Measurements from ENCODE around the gene CFAP161. TPM values are rescaled to one million over a fixed set of nuclear protein-coding genes. Genes with fewer than 3 reads are reported as not detected.

Gene CFAP161
- total and polyA plus RNA-seq, 9 of the 15 experiments (the other 6 are each of a cell fraction or from before 2014, with no cell fraction given), result 25.8 to 83.3 (median 75.6) TPM

DNA sequence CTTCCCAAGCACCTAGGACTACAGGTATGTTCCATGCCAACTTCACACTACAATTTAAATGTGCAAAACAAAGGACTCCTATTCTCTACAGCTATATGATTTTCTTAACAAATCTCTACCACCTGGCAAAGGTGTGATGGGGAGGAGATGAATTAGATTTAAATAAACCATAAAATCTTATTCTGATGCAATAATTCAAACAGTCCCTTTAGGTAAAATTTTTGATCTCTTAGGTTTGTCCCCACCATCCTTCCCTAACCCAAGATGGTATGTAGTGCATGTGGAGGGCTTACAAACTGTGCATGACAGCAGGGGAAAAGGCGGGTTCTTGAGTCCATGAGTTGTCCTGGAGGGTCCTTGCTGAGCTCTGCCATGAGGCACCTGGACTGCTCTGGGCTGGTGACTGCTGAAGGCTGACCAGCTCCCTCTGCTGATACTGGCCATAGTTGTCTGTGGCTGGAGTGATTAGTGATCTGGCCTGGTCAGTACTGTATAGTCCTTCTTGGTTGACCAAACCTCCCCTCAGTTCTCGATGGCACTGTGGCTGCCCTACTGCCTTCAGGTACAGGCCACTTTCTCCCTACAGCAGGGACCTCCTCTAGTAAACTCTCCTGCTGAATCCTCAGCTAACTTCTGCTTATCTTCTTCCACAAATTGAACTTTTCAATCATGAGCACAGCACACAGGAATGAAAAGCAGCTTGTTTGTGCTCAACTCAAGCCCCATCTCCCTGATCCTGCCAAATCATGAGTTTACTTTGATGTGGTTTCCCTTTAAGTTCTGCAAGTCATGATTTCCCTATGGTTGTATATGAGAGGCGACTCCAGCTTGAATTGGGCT lies 30.1 kb downstream of the CFAP161 start (continued):
- TF ChIP-seq, protein P1, sequence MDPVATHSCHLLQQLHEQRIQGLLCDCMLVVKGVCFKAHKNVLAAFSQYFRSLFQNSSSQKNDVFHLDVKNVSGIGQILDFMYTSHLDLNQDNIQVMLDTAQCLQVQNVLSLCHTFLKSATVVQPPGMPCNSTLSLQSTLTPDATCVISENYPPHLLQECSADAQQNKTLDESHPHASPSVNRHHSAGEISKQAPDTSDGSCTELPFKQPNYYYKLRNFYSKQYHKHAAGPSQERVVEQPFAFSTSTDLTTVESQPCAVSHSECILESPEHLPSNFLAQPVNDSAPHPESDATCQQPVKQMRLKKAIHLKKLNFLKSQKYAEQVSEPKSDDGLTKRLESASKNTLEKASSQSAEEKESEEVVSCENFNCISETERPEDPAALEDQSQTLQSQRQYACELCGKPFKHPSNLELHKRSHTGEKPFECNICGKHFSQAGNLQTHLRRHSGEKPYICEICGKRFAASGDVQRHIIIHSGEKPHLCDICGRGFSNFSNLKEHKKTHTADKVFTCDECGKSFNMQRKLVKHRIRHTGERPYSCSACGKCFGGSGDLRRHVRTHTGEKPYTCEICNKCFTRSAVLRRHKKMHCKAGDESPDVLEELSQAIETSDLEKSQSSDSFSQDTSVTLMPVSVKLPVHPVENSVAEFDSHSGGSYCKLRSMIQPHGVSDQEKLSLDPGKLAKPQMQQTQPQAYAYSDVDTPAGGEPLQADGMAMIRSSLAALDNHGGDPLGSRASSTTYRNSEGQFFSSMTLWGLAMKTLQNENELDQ (CRISPR knock-in tag; IDR thresholded peaks at IDR 0.05; ENCODE audit: borderline replicate concordance), result no peak
- TF ChIP-seq PHB (CRISPR knock-in tag; IDR thresholded peaks at IDR 0.05), result no peak
- no peak for TF ChIP-seq ZNF77 (CRISPR knock-in tag; IDR thresholded peaks at IDR 0.05)
- TF ChIP-seq ZFPM2 (CRISPR knock-in tag; IDR thresholded peaks at IDR 0.05), result no peak
- TF ChIP-seq CBFA2T3 (IDR thresholded peaks at IDR 0.05), result peak; percentile 86
- no peak for TF ChIP-seq SUPT5H (IDR thresholded peaks at IDR 0.05)
- 0 out of 2 replicates have a peak, but pooled peaks have one; percentile 21 for TF ChIP-seq RB1 (IDR thresholded peaks at IDR 0.05; ENCODE audit: low read depth)
- TF ChIP-seq SRSF7 (optimal IDR thresholded peaks at IDR 0.05; ENCODE audit: low read depth, low read length), result no peak
- peak; percentile 96 for TF ChIP-seq HDAC2 (IDR thresholded peaks at IDR 0.05)
- no peak for TF ChIP-seq YY1 (IDR thresholded peaks at IDR 0.05; ENCODE audit: borderline replicate concordance in 1 of 3, control insufficient read depth in 1 of 3, extremely low read depth in 1 of 3, insufficient read depth in 3 of 3, insufficient read length in 1 of 3, insufficient replicate concordance in 2 of 3, low read depth in 1 of 3, low read length in 2 of 3)
- TF ChIP-seq TCF7L2 (IDR thresholded peaks at IDR 0.05; ENCODE audit: low read depth, low read length), result peak; percentile 81
- no peak for TF ChIP-seq ELF1 (tag; IDR thresholded peaks at IDR 0.05)
- TF ChIP-seq WHSC1 (IDR thresholded peaks at IDR 0.05; ENCODE audit: low read length), result no peak
- no peak for TF ChIP-seq NR2F6 (CRISPR knock-in tag; IDR thresholded peaks at IDR 0.05)
- TF ChIP-seq EHMT2 (IDR thresholded peaks at IDR 0.05), result no peak; the same call in 1 of the 2 replicates
- TF ChIP-seq ZKSCAN8 (CRISPR knock-in tag; IDR thresholded peaks at IDR 0.05), result no peak
- TF ChIP-seq MAFG (tag; conservative IDR thresholded peaks at IDR 0.05), result peak; percentile 96
- no peak for TF ChIP-seq GTF2F1 (IDR thresholded peaks at IDR 0.05; ENCODE audit: low read depth, low read length)
- no peak for TF ChIP-seq MYBL2 (IDR thresholded peaks at IDR 0.05; ENCODE audit: low read depth)
- no peak for TF ChIP-seq MYBL2 (CRISPR knock-in tag; IDR thresholded peaks at IDR 0.05; ENCODE audit: borderline replicate concordance)
- TF ChIP-seq HNRNPH1 (optimal IDR thresholded peaks at IDR 0.05; ENCODE audit: low read depth, low read length), result no peak
- TF ChIP-seq, protein P2, sequence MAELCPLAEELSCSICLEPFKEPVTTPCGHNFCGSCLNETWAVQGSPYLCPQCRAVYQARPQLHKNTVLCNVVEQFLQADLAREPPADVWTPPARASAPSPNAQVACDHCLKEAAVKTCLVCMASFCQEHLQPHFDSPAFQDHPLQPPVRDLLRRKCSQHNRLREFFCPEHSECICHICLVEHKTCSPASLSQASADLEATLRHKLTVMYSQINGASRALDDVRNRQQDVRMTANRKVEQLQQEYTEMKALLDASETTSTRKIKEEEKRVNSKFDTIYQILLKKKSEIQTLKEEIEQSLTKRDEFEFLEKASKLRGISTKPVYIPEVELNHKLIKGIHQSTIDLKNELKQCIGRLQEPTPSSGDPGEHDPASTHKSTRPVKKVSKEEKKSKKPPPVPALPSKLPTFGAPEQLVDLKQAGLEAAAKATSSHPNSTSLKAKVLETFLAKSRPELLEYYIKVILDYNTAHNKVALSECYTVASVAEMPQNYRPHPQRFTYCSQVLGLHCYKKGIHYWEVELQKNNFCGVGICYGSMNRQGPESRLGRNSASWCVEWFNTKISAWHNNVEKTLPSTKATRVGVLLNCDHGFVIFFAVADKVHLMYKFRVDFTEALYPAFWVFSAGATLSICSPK (IDR thresholded peaks at IDR 0.05; ENCODE audit: borderline replicate concordance), result no peak
- TF ChIP-seq MTA1 (IDR thresholded peaks at IDR 0.05; ENCODE audit: borderline replicate concordance), result no peak
- TF ChIP-seq, protein P3, sequence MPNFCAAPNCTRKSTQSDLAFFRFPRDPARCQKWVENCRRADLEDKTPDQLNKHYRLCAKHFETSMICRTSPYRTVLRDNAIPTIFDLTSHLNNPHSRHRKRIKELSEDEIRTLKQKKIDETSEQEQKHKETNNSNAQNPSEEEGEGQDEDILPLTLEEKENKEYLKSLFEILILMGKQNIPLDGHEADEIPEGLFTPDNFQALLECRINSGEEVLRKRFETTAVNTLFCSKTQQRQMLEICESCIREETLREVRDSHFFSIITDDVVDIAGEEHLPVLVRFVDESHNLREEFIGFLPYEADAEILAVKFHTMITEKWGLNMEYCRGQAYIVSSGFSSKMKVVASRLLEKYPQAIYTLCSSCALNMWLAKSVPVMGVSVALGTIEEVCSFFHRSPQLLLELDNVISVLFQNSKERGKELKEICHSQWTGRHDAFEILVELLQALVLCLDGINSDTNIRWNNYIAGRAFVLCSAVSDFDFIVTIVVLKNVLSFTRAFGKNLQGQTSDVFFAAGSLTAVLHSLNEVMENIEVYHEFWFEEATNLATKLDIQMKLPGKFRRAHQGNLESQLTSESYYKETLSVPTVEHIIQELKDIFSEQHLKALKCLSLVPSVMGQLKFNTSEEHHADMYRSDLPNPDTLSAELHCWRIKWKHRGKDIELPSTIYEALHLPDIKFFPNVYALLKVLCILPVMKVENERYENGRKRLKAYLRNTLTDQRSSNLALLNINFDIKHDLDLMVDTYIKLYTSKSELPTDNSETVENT (CRISPR knock-in tag; IDR thresholded peaks at IDR 0.05), result no peak
